GM18499 (cell line): ENCODE results near the gene FAM162B.
"Not testable (repeated sequence)": the region's sequence is repeated elsewhere in the genome, so short reads cannot be mapped to it uniquely, and the experiment has no call there.

ENCODE experiments used
- ATAC-seq: cut with Tn5 transposase; IDR thresholded peaks from one replicate; pipeline ENCODE4 v1.9.1; 2021; ENCODE audit warnings: moderate number of reproducible peaks; ENCODE audit not compliant: insufficient read depth, unreplicated experiment

FAM162B gene

DNA sequence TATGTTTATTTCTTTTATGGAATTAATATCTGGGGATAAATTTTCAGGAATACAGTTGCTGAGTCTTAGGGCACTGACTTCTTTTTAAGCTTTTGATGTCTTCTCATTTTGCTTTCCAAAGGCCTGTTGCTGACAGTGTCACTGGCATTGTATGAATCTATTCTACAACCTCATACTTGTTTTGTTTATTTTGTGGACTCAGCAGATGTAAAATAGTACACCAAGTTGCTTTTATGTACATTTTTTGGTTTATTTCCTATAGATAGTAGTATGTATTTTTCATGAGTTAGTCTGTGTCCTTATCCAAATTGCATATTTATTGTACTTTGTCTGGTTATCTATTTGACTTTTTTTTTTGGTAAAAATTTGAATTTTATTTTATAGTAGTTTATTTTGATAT is 35.0 kb downstream of the FAM162B start:
- no peak for ATAC-seq

DNA sequence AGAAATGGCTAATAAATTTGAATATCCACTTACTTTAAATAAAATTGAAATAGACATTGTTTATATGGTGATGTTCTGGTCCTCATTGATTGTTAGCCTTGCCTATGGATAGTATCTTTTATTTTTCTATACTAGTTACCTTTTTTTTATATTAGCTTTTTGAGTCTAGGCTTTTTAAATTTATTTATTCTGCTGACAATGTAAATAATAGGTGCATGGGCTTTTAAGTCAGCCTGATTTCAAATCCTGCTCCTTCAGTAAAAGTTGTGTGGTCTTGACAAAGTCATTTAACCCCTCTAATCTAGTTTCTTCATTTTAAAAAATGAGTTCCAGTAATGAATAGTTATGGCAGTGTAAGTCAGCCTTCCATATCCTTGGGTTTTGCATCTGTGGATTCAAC is 38.6 kb downstream of the FAM162B start:
- no peak for ATAC-seq

DNA sequence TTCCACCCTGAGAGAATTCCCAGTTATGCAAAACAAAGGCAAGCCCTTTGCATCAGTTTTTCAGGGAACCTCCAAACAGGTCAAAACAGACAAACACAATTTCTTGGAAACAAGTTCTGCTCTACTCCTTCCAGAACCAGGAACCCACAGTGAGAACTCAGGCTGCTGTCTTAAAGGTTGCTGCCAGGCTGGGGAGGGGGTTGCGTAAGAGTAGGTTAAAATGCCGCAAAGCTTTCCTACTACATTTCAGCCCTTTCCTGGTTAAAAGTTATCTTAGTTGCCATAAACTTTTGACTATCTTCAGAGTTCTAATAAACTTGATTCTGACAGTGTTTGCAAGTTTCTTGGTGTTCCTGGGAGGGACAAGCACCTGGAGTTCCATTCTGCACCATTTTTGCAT is 50.8 kb downstream of the FAM162B start:
- ATAC-seq: no peak

DNA sequence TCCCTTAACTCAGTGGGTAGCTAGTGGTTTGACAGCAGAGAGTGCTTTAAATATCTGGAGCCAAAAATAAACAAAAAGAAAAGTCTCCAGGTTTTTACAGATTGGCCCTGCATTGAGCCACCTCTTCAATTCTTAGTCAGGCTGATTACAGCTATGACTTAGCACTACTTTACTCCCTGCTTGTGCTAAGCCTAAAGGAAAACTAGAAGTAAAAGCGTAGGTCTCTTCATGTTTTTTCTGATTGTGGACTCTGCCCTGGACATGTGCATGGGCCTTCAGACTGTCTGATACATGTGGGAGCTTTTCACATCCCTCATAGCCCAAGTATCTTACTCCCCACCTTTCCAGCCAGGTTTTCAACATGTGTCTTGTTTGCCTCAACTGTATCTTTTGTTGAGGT is 51.2 kb downstream of the FAM162B start:
- no peak for ATAC-seq

DNA sequence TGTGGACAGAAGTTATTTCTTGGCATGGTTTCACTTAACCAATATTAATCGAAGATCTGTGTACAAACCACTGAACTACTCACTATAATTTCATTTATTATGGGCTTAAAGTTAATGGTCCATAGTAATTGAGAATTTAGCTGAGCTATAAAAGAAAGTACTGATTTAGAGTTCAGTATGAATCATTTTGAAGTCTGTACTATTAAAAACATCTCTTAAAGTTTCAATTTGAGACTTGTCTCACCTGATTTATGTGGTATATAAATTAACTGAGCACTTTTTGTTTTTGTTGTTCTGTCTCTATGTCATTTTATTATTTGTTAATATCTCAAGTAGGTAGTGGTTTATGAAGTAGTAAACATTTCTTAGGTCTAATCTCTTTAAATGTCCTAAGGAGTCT is 59.6 kb downstream of the FAM162B start:
- ATAC-seq: no peak

DNA sequence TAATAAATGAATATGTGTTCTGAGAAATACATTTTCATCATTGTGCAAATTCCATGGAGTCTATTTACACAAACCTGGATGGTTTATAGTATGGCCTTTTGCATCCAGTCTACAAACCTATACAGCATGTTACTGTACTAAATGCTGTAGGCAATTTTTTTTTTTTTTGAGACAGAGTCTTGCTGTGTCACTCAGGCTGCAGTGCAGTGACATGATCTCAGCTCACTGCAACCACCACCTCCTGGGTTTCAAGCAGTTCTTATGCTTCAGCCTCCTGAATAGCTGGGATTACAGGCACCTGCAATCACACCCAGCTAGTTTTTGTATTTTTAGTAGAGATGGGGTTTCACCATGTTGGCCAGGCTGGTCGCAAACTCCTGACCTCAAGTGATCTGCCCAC is 61.6 kb downstream of the FAM162B start:
- ATAC-seq: not testable (repeated sequence)
